CD4-positive, alpha-beta T cell treated with Interleukin-15 for 1 hour (primary cell): Measurements from ENCODE around the gene ILDR2.

Experiments
- DNase-seq: peaks from one replicate; pipeline ENCODE4 v3.0.0-alpha.2; 2020

Gene ILDR2

GRCh38 chr1:166920561-166921475, 54.5 kb downstream of the ILDR2 start:
- no peak for DNase-seq

- no peak for DNase-seq
Measured at GRCh38 chr1:166918956-166919316, 56.4 kb downstream of the ILDR2 start.

- no peak for DNase-seq
Measured at GRCh38 chr1:166918088-166918955, 57.0 kb downstream of the ILDR2 start.

DNA sequence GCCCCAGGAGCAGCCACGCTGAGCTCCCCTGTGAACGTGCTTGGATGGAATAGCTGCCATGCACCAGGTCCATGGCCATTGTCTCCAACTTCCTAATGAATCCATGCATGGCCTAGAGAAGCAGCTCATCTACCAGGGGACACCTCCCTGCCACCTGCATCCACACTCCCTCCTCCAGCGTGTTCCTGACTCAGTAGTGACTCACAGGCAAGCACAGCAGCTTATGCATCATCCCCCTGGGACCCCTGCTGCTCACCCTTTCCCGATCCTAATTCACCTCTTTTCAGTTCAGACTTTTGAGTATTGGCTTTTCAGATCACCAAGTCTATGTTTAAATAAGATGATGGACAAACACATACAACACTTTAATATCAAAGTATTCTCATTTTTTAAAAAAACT, 59.4 kb downstream of the ILDR2 start:
- DNase-seq, result no peak

GRCh38 chr1:166915042-166915441, 60.3 kb downstream of the ILDR2 start:
- DNase-seq, result no peak

- no peak for DNase-seq
Measured at GRCh38 chr1:166914111-166914510, 61.2 kb downstream of the ILDR2 start.

GRCh38 chr1:166911624-166912023, 63.7 kb downstream of the ILDR2 start:
- DNase-seq, result no peak

DNA sequence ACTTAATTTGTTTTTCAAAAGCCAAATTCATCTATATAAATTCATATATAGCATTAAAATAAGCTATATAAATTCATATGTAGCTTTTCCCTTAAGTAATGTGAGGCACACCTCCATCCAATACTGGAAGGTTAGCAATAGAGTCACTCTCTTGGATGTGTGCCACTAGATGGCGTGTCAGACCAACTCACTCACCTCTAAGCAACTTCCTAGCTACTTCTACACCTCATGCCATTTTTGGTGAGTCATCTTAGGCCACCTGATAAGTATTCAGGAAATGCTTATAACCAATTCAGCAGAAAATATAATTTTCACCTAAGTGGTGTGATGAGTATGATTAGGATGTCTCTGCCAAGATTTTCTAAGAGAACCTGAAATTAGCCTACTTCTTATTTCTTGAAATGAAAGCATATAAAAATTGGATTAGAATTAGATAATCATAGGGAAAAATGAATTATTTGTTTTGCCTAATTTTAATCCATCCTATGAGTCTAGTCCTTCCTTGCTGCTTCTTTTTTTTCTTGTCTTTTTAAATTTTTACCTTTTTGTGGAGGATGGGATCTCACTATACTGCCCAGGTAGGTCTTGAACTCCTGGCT, 64.8 kb downstream of the ILDR2 start:
- DNase-seq, result peak; percentile 79

- DNase-seq, result no peak
Measured at GRCh38 chr1:166908942-166909341, 66.4 kb downstream of the ILDR2 start.

- DNase-seq, result no peak
Measured at GRCh38 chr1:166907763-166908162, 67.6 kb downstream of the ILDR2 start.

DNA sequence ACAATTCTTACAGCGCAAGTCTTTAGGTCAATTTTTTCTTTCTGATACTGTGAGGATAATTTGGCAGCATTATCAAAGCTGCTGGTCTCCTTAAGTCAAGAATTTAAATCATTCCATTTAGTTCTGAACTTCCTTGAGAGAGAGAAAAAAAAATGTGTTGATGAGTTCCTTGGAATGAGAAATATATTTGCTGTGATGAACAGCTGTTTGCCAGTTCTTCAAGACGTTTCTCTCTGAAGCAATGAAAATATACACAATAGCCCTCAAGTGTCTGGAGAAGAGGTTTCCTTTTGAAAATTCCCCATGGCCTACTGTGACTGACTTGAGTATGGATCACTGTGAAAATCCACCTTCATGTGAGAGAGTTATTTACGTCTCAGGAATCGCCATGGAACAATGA, 68.3 kb downstream of the ILDR2 start:
- no peak for DNase-seq

DNA sequence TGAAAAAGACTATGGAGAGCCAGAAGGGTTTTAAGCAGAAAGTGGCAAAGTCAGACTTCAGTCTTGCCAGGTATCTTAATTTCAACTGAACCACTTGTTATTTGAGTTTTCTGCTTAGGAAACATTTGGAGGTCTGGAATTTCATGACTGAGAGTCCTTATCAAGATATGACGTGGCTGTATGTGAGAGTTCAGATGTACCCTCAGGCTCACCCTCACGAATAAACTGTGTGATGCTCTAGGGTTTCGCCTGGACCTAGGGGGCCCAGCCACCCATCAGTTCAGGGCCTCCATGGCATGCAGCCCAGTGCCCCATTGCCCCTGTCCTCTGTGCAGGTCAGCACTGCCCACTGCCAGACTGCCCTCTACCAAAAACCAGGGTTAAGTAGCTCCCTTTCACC, 68.7 kb downstream of the ILDR2 start:
- DNase-seq, result no peak

DNA sequence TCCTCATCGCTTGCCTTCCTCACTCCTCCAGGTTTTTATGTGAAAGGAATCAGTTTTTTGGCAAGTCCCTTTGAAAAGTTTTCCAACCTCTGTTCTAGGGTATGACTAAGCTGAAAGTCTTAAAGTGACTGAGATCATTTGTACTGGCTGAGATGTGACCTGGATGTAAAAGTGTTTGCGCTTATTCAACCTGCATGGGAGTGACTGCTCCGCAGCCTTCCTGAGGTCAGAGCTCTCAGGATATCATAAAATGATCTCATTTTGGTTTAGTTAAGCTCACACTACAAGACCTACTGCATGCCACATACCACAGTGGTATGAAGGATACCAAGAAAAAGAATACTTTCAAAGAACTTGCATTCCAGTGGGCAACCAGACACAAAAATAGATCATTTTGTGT, 69.4 kb downstream of the ILDR2 start:
- DNase-seq, result no peak

- DNase-seq, result no peak
Measured at GRCh38 chr1:166905136-166905535, 70.2 kb downstream of the ILDR2 start.

- peak; percentile 21 for DNase-seq
Measured at GRCh38 chr1:166903232-166903631, 72.1 kb downstream of the ILDR2 start.

DNA sequence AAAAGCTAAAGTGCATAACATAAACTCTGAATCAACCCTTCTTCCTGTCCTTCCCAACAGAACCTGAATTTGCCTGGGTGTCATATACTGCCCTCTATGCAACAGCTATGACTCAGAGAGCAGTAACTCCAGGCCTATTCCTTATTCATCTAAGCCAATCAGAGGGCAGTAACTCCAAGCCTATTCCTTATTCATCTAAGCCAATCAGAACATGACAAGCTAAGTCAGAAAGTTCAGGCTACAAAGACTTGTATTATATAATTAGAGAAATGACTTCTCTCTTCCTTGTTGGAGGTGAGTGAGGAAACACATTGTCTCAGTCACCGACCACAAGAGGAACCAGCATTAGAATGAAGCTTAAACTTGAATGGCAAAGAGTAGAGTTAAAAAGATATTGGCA, 73.1 kb downstream of the ILDR2 start:
- DNase-seq, result peak; percentile 36

DNA sequence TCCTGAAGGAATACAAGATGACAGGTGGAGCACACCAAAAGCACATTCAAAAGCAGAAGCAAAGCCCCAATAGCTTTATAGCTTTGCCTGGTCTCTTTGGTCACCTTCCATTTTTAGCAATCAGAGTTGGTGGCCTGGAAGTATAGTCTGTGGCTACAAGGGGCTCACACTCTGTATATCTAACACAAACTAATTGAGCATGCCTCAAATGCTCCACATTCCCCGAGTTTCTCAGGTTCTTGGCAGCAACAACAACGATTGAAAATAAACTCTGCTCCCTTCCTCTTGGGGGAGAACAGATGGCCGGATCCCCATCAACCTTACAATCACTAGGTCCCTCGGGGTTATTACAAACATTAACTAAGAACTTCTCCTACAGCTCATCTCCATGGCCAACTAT, 74.4 kb downstream of the ILDR2 start:
- DNase-seq, result no peak

DNA sequence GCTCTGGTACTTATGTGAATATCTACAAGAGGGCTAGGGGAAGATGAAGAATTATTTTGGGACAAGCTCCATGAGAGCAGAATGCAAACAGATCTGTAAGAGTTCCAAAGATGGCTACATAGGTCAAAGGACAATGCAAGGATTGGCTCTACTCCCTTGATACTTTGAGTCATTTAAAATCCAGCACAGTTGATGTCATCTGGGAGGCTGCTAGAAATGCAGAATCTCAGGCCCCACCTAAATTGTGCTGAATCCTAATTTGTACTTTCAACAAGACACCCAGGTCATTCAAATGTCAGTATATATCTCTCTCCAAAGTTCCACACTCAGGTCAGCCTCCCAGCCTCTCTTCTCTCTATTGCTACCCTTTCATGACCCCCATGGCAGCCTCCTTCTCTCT, 75.6 kb downstream of the ILDR2 start:
- DNase-seq, result no peak

- DNase-seq, result no peak
Measured at GRCh38 chr1:166895766-166896165, 79.6 kb downstream of the ILDR2 start.

DNA sequence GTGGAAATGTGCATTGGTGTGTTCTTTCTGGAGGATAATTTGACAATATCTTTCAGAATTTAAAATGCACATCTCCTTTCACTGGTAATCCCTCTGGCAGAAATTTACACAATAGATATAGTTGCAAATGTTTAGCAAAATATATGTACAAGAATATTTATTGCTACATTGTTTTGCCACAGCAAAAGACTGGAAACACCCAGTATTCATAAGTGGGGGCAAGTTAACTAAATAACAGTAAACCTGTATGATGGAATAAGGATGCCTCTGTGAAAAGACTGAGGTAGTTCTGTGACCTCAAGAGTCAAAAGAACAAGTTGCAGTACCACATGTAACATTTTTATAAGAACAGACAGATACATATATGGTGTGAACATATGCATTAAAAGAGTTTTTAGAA, 85.6 kb downstream of the ILDR2 start:
- DNase-seq, result no peak

DNA sequence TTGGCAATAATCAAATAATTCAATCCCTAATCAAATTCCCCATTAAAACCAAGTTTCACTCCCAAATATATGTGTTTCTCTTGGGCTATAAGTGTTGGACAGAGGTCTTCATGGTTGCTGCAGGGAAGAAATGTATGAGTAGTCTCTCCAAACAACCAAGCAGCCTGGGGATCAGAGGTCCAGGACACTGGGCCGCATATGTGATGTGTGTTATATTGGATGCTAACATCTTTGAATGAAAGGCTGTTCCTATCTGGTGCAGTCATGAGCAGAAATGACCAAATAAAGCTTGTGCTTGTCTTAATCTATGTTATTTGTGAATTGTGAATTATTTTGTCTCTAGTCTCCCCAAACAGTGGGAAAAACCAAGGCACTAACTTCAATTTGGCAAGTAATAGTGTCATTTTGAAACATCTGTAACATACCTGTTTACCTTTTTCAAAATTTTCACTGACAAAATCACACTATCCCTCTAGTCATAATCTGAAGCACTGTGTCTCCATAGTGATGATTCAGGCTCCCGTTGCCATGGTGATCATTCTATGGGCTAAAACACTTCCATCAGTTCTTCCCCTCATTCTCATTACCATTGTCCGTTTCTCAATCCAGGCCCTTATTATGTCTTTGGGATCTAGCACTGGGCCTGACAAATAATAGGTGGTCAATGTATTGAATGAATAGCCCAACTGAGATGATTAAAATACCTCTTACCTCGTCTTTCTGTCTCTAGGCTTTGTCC, 86.8 kb downstream of the ILDR2 start:
- no peak for DNase-seq

GRCh38 chr1:166884971-166885370, 90.4 kb downstream of the ILDR2 start:
- DNase-seq, result no peak
